ENCODE data around the gene SPOCD1. TPM values are rescaled to one million over a fixed set of nuclear protein-coding genes. Genes with fewer than 3 reads are reported as not detected.

The SPOCD1 gene
- total and polyA plus RNA-seq, 2 experiments from 2014 or later = 0.73 to 1.3 TPM

DNA sequence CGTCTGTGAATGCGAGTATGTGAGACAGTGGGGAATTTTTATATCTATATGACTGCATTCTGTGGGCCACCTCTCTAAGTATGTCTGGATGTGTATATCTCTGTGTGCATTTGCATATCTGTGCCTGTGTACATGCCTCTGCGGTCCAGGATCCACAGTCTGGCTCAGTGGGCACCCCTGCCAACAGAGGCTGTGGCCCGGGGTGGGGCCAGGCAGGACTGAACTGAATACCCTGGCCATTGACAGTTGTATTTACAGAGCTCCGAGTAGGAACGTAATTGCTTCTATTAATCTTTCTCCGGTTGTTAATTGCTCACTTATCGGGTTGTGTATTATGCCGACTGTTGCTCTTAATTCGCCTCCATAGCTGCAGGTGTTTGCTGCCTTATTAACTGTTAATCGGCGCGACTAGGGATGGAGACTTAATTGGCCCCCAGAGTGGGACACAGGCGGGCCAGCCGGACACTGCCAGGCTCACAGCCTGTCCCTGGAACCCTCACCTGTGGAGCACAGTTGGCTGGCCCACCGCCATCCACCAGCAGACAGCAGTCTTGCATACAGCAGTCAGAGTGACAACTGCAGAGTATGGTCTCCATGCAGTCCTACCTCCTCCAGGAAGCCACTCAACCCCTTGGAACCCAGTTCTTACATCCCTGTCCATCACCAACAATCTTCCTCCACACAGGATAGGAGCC, 29.3 kb downstream of the SPOCD1 start (continued):
- TF ChIP-seq EZH2 (IDR thresholded peaks at IDR 0.05; ENCODE audit: low read depth, unreplicated experiment) (no peak), REST (IDR thresholded peaks at IDR 0.05; ENCODE audit: unreplicated experiment) (no peak)

GRCh38 chr1:31785947-31786290, 29.9 kb downstream of the SPOCD1 start:
- no peak for ATAC-seq
- no peak overlapping the region for H3K27ac Mint-ChIP-seq
- H3K4me1 Mint-ChIP-seq = peaks cover 28% of the 10 kb centered on the region

DNA sequence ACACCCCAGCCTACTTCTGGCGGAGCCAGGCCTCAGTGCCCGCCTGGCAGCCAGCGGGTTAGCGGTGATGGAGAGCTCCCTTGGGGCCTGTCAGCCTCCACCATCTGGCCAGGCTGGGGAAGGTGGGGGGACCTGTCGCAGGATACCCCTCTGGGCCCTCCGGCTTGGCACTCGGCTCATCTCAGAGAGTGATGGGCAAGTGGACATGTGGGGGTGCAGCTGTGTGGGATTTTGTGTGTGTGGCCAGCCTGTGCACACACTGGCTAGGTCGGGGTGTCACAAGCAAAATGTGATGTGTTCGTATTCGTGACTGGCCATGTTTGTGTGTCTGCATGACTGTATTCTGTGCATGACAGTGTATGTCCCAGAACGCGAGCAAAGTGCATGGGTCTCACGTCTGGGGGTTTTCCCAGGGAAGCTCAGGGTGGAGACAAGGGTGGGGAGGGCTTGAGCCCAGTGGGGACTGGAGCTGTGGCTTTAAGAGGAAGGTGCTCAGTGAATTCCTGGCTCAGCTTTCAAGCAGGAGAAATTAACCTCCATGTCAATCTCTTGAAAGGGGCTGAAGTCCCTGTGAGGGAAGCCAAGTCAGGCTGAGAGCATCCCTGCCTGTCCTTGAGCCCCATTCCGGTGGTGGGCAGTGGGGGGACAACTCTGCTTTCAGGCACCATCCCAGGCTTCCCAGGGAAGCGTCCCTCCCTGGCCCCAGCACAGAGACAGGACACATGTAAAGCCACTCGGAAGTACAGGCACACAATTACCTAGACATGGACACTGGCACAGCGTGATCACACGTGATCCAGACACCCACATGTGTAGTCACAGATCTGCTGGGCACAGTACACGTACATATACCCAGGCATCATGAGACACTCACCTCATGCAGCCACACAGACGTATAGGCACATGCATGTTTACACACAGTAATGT, 30.5 kb downstream of the SPOCD1 start:
- Mint-ChIP-seq H3K4me1 (peaks cover 33% of the 10 kb centered on the region), H3K36me3 (ENCODE audit: low read depth) (no peaks in the 10 kb centered on the region), H3K4me3 (no peak overlapping the region), H3K27ac (no peak overlapping the region), H3K27me3 (ENCODE audit: insufficient read depth, low read depth, poor library complexity) (peaks cover 24% of the 10 kb centered on the region), H3K9me3 (no peaks in the 10 kb centered on the region)
- ATAC-seq (no peak), DNase-seq (ENCODE audit: low spot score) (no peak)
- 0 out of 2 replicates have a peak, but pooled peaks cover 15% of the 10 kb centered on the region for H3F3A ChIP-seq (replicated peaks; ENCODE audit: low read depth)
- H3K4me1 ChIP-seq (ENCODE audit: insufficient read depth) = peaks cover 25% of the 10 kb centered on the region
- no peaks in the 10 kb centered on the region for H3K27me3 ChIP-seq (ENCODE audit: insufficient read depth)
- H3K27ac ChIP-seq (ENCODE audit: low read depth) = no peak overlapping the region
- TF ChIP-seq ZNF331 (CRISPR knock-in tag; IDR thresholded peaks at IDR 0.05; ENCODE audit: low read depth) (no peak), ZNF114 (CRISPR knock-in tag; IDR thresholded peaks at IDR 0.05) (no peak)
- TF ChIP-seq, protein P1, sequence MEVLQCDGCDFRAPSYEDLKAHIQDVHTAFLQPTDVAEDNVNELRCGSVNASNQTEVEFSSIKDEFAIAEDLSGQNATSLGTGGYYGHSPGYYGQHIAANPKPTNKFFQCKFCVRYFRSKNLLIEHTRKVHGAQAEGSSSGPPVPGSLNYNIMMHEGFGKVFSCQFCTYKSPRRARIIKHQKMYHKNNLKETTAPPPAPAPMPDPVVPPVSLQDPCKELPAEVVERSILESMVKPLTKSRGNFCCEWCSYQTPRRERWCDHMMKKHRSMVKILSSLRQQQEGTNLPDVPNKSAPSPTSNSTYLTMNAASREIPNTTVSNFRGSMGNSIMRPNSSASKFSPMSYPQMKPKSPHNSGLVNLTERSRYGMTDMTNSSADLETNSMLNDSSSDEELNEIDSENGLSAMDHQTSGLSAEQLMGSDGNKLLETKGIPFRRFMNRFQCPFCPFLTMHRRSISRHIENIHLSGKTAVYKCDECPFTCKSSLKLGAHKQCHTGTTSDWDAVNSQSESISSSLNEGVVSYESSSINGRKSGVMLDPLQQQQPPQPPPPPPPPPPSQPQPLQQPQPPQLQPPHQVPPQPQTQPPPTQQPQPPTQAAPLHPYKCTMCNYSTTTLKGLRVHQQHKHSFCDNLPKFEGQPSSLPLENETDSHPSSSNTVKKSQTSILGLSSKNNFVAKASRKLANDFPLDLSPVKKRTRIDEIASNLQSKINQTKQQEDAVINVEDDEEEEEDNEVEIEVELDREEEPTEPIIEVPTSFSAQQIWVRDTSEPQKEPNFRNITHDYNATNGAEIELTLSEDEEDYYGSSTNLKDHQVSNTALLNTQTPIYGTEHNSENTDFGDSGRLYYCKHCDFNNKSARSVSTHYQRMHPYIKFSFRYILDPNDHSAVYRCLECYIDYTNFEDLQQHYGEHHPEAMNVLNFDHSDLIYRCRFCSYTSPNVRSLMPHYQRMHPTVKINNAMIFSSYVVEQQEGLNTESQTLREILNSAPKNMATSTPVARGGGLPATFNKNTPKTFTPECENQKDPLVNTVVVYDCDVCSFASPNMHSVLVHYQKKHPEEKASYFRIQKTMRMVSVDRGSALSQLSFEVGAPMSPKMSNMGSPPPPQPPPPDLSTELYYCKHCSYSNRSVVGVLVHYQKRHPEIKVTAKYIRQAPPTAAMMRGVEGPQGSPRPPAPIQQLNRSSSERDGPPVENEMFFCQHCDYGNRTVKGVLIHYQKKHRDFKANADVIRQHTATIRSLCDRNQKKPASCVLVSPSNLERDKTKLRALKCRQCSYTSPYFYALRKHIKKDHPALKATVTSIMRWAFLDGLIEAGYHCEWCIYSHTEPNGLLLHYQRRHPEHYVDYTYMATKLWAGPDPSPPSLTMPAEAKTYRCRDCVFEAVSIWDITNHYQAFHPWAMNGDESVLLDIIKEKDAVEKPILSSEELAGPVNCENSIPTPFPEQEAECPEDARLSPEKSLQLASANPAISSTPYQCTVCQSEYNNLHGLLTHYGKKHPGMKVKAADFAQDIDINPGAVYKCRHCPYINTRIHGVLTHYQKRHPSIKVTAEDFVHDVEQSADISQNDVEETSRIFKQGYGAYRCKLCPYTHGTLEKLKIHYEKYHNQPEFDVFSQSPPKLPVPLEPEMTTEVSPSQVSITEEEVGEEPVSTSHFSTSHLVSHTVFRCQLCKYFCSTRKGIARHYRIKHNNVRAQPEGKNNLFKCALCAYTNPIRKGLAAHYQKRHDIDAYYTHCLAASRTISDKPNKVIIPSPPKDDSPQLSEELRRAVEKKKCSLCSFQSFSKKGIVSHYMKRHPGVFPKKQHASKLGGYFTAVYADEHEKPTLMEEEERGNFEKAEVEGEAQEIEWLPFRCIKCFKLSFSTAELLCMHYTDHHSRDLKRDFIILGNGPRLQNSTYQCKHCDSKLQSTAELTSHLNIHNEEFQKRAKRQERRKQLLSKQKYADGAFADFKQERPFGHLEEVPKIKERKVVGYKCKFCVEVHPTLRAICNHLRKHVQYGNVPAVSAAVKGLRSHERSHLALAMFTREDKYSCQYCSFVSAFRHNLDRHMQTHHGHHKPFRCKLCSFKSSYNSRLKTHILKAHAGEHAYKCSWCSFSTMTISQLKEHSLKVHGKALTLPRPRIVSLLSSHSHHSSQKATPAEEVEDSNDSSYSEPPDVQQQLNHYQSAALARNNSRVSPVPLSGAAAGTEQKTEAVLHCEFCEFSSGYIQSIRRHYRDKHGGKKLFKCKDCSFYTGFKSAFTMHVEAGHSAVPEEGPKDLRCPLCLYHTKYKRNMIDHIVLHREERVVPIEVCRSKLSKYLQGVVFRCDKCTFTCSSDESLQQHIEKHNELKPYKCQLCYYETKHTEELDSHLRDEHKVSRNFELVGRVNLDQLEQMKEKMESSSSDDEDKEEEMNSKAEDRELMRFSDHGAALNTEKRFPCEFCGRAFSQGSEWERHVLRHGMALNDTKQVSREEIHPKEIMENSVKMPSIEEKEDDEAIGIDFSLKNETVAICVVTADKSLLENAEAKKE (CRISPR knock-in tag; IDR thresholded peaks at IDR 0.05) = no peak
- H3K4me2 ChIP-seq = no peak overlapping the region
- no peaks in the 10 kb centered on the region for H3K9me2 ChIP-seq (ENCODE audit: insufficient read depth)
- H2AFZ ChIP-seq = no peak overlapping the region
- H3K79me2 ChIP-seq (replicated peaks; ENCODE audit: insufficient read depth) = no peaks in the 10 kb centered on the region
- H4K20me1 ChIP-seq (replicated peaks; ENCODE audit: insufficient read depth) = no peaks in the 10 kb centered on the region
- no peak overlapping the region for H3K4me3 ChIP-seq
- no peaks in the 10 kb centered on the region for H3K36me3 ChIP-seq (ENCODE audit: insufficient read depth)

More at GRCh38 chr1:31785947-31786290, 29.9 kb downstream of the SPOCD1 start:
- H3K4me1 ChIP-seq (ENCODE audit: insufficient read depth) = peaks cover 23% of the 10 kb centered on the region
- H3F3A ChIP-seq (replicated peaks; ENCODE audit: low read depth) = 0 out of 2 replicates have a peak, but pooled peaks cover 15% of the 10 kb centered on the region
- no peaks in the 10 kb centered on the region for H3K27me3 ChIP-seq (ENCODE audit: insufficient read depth)
- no peaks in the 10 kb centered on the region for H3K79me2 ChIP-seq (replicated peaks; ENCODE audit: insufficient read depth)
- TF ChIP-seq STAT1 (IDR thresholded peaks at IDR 0.05; ENCODE audit: unreplicated experiment) (no peak), EZH2 (IDR thresholded peaks at IDR 0.05; ENCODE audit: low read depth, unreplicated experiment) (no peak), POLR2AphosphoS5 (IDR thresholded peaks at IDR 0.05; ENCODE audit: low read depth) (no peak), EZH2phosphoT487 (IDR thresholded peaks at IDR 0.05; ENCODE audit: unreplicated experiment) (no peak)
- no peak overlapping the region for H3K4me3 ChIP-seq
- no peak overlapping the region for H3K27ac ChIP-seq (ENCODE audit: low read depth)
- peaks cover 24% of the 10 kb centered on the region for H3K27me3 Mint-ChIP-seq (ENCODE audit: insufficient read depth, low read depth, poor library complexity)
- H3K36me3 ChIP-seq (ENCODE audit: insufficient read depth) = no peaks in the 10 kb centered on the region
- no peaks in the 10 kb centered on the region for H3K9me2 ChIP-seq (ENCODE audit: insufficient read depth)
- H3K4me2 ChIP-seq = no peak overlapping the region
- DNase-seq (ENCODE audit: low spot score) = no peak
- no peaks in the 10 kb centered on the region for H3K36me3 Mint-ChIP-seq (ENCODE audit: low read depth)
- no peaks in the 10 kb centered on the region for H3K9me3 Mint-ChIP-seq
- no peaks in the 10 kb centered on the region for H4K20me1 ChIP-seq (replicated peaks; ENCODE audit: insufficient read depth)
- H2AFZ ChIP-seq = no peak overlapping the region
- no peak overlapping the region; the same call in 2 of the 3 replicates for H3K4me3 Mint-ChIP-seq

Measured in GM23338 (cell line).